Measurements from ENCODE around the gene MAEA. TPM values are rescaled to one million over a fixed set of nuclear protein-coding genes. Genes with fewer than 3 reads are reported as not detected.

The MAEA gene
- total and polyA plus RNA-seq, 2 of the 8 experiments (the other 6 are each of a cell fraction or from before 2014, with no cell fraction given) = 75.8 to 133 TPM

- no peak overlapping the region for H4K5ac ChIP-seq (ENCODE audit: insufficient read length, low read depth, low read length)
- no peak for TF ChIP-seq TBP (IDR thresholded peaks at IDR 0.05; ENCODE audit: low read depth, low read length)
- TF ChIP-seq, protein P1, sequence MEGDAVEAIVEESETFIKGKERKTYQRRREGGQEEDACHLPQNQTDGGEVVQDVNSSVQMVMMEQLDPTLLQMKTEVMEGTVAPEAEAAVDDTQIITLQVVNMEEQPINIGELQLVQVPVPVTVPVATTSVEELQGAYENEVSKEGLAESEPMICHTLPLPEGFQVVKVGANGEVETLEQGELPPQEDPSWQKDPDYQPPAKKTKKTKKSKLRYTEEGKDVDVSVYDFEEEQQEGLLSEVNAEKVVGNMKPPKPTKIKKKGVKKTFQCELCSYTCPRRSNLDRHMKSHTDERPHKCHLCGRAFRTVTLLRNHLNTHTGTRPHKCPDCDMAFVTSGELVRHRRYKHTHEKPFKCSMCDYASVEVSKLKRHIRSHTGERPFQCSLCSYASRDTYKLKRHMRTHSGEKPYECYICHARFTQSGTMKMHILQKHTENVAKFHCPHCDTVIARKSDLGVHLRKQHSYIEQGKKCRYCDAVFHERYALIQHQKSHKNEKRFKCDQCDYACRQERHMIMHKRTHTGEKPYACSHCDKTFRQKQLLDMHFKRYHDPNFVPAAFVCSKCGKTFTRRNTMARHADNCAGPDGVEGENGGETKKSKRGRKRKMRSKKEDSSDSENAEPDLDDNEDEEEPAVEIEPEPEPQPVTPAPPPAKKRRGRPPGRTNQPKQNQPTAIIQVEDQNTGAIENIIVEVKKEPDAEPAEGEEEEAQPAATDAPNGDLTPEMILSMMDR (IDR thresholded peaks at IDR 0.05; ENCODE audit: control extremely low read depth in 1 of 3, insufficient read depth in 1 of 3, low read depth in 1 of 3, low read length in 3 of 3) = peak in 2 of 3 experiments; percentile 41 to 58; a peak in 3 of 4 replicates
- TF ChIP-seq HDAC2 (IDR thresholded peaks at IDR 0.05; ENCODE audit: borderline replicate concordance in 1 of 2, low read depth in 2 of 2, low read length in 2 of 2) = no peak
- peak; percentile 15 to 25; a peak in 2 of 4 replicates for TF ChIP-seq RAD21 (IDR thresholded peaks at IDR 0.05 in 1 of 2, conservative IDR thresholded peaks at IDR 0.05 in 1 of 2; ENCODE audit: low read depth in 2 of 2, low read length in 2 of 2)
- TF ChIP-seq PHF8 (conservative IDR thresholded peaks at IDR 0.05; ENCODE audit: low read depth, low read length) = no peak
- TF ChIP-seq, protein P2, sequence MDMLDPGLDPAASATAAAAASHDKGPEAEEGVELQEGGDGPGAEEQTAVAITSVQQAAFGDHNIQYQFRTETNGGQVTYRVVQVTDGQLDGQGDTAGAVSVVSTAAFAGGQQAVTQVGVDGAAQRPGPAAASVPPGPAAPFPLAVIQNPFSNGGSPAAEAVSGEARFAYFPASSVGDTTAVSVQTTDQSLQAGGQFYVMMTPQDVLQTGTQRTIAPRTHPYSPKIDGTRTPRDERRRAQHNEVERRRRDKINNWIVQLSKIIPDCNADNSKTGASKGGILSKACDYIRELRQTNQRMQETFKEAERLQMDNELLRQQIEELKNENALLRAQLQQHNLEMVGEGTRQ (IDR thresholded peaks at IDR 0.05; ENCODE audit: low read length) = no peak
- TF ChIP-seq GABPA (IDR thresholded peaks at IDR 0.05; ENCODE audit: borderline replicate concordance, insufficient read depth, low read length) = peak; percentile 59; the same call in 1 of the 2 replicates
Measured at GRCh38 chr4:1368421-1369090, 78.9 kb downstream of the MAEA start.

More at GRCh38 chr4:1368421-1369090, 78.9 kb downstream of the MAEA start:
- no peak overlapping the region for H2BK5ac ChIP-seq (ENCODE audit: low read depth, low read length)
- no peaks in the 10 kb centered on the region for H3K23me2 ChIP-seq (ENCODE audit: low read depth, low read length)
- H2AFZ ChIP-seq (ENCODE audit: low read length) = no peak overlapping the region
- peaks cover 0 to 11% of the 10 kb centered on the region in 2 experiments for H4K20me1 ChIP-seq (replicated peaks in 1 of 2; ENCODE audit: control insufficient read depth in 1 of 2, insufficient read depth in 2 of 2, low read length in 2 of 2)
- no peak overlapping the region for H3K18ac ChIP-seq (ENCODE audit: extremely low read depth, low read length)
- DNase-seq (ENCODE audit: low read depth in 1 of 2, low spot score in 2 of 2) (peak in 1 of 2 experiments; percentile 60), FAIRE-seq (no peak)
- no peaks in the 10 kb centered on the region for H3K9me3 ChIP-seq (ENCODE audit: insufficient read depth in 2 of 2, low read depth in 1 of 2, low read length in 1 of 2)
- no peak overlapping the region; a peak in 1 of 7 replicates for H3K9ac ChIP-seq (replicated peaks in 1 of 4; ENCODE audit: extremely low read depth in 1 of 4, low read depth in 3 of 4, low read length in 3 of 4)
- H2BK120ac ChIP-seq (replicated peaks; ENCODE audit: low read depth, low read length) = no peak overlapping the region
- no peak overlapping the region for H2BK12ac ChIP-seq (ENCODE audit: low read depth, low read length)
- no peak overlapping the region for H2AK5ac ChIP-seq (ENCODE audit: low read depth, low read length)
- peak overlapping the region; percentile 63; the same call in 1 of the 2 replicates for H4K8ac ChIP-seq (ENCODE audit: extremely low read depth, insufficient read depth, low read length)
- H3K56ac ChIP-seq (replicated peaks; ENCODE audit: insufficient read length, low read depth, low read length) = no peak overlapping the region
- no peaks in the 10 kb centered on the region for H3K79me1 ChIP-seq (ENCODE audit: low read depth, low read length)
- H3K4me3 ChIP-seq (ENCODE audit: extremely low read depth in 1 of 4, insufficient read depth in 2 of 4, low read depth in 3 of 4, low read length in 4 of 4) = no peak overlapping the region
- no peak overlapping the region for H2BK15ac ChIP-seq (ENCODE audit: low read length)
- WGBS, 2 experiments (ENCODE audit: extremely low coverage in 1 of 2, insufficient coverage in 1 of 2, insufficient read length in 1 of 2, insufficient replicate concordance in 2 of 2, low coverage in 1 of 2, low lambda C conversion rate in 2 of 2, missing lambda C conversion rate in 1 of 2) = 94% methylated on average over 21 of the region's 24 CpGs; no CpG with 5 or more reads in 1 of the 2 experiments
- H3K27me3 ChIP-seq (replicated peaks in 1 of 4; ENCODE audit: control insufficient read depth in 3 of 4, extremely low read depth in 1 of 4, insufficient read depth in 3 of 4, low read length in 3 of 4) = no peaks in the 10 kb centered on the region
- H3K14ac ChIP-seq (ENCODE audit: insufficient read length) = no peak overlapping the region
- ChIA-PET CTCF (ENCODE audit: partially characterized antibody) (interaction anchor here (1.2 to 2.2 kb wide), 7 partner anchors 8 to 261 kb away, joined by 3 to 13 read pairs (median 5); no protein-coding TSS in a partner anchor), POLR2A (ENCODE audit: partially characterized antibody) (interaction anchor here (0.7 to 1.5 kb wide), 2 partner anchors 9 to 118 kb away, joined by 3 read pairs; no protein-coding TSS in a partner anchor)
- H3K79me2 ChIP-seq (ENCODE audit: control insufficient read depth in 1 of 2, insufficient read depth in 2 of 2, low read length in 2 of 2) = no peaks in the 10 kb centered on the region
- H4K91ac ChIP-seq (replicated peaks; ENCODE audit: insufficient read length, low read length) = no peak overlapping the region
- no peak overlapping the region for H3K4me2 ChIP-seq (ENCODE audit: insufficient read depth in 1 of 2, low read depth in 2 of 2, low read length in 2 of 2)
- H3K27ac ChIP-seq (ENCODE audit: low read depth, low read length) = no peak overlapping the region
- H3K36me3 ChIP-seq (ENCODE audit: control insufficient read depth in 2 of 4, insufficient read depth in 4 of 4, low read length in 3 of 4) = no peaks in the 10 kb centered on the region
- H2BK20ac ChIP-seq (ENCODE audit: low read length) = no peak overlapping the region
- H3K4me1 ChIP-seq (replicated peaks in 1 of 4; ENCODE audit: control insufficient read depth in 3 of 4, insufficient read depth in 4 of 4, low read length in 3 of 4) = 0 out of 7 replicates have a peak, but pooled peaks cover 0 to 2% (median 0%) of the 10 kb centered on the region in 4 experiments
- no peak overlapping the region for H3K4ac ChIP-seq (replicated peaks; ENCODE audit: insufficient read length, low read depth, low read length)
- H3K23ac ChIP-seq (ENCODE audit: insufficient read length) = no peak overlapping the region

All from H1 (cell line).